GM18909 (cell line): ENCODE results near the gene ONECUT3.
"Not testable (repeated sequence)": the region's sequence is repeated elsewhere in the genome, so short reads cannot be mapped to it uniquely, and the experiment has no call there.

Experiments used
- ATAC-seq: cut with Tn5 transposase; IDR thresholded peaks from one replicate; pipeline ENCODE4 v1.9.1; 2021; ENCODE audit warnings: mild to moderate bottlenecking; ENCODE audit not compliant: unreplicated experiment, poor library complexity

ONECUT3 gene

DNA sequence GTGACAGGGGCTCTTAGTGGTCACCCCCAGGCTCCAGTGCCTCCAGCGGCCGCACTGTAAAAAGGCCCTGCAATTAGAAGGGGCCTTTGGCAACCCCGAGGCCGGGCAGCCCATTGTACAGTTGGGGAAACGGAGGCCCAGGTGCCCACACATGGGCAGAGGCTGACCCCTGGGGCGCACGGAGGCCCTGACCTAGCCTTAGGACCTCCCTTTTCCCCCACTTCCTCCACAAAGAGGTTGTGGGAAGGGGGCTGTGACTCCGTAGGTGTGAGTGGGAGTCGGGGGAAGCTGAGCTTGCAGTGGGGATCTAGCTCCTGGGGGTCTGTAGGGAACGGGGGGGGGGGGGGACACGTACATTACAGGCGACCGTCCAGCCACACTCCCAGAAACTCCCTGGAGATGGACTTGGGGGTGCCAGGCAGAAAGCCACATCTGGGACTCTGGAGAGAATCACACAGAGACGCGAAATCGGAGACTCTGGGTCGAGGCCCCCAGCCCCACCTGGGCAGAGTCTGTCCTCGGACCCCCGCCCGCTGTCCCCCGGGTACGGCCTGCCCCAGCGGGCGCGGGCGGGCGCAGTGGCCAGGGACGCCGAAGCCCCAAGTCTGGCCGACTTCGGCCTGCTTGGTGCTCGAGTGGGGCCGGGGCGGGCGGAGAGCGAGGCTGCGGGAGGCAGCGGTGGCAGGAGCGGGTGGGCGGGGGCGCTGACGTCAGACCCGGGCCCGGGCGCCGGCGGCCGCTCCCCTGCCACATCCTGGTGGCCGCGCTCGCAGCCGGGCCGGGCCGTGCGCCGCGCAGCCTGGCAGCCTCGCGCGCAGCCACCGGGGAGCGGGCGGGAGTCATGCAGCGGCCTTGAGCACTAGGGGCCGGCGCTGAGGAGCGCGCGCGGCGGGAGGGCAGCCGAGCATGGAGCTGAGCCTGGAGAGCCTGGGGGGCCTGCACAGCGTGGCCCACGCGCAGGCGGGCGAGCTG, at the start of gene ONECUT3:
ONECUT3 (plus strand) TSS at position 750 of the 972 bp plus-strand sequence; CDS start at position 907, 157 bp downstream.
- no peak for ATAC-seq

DNA sequence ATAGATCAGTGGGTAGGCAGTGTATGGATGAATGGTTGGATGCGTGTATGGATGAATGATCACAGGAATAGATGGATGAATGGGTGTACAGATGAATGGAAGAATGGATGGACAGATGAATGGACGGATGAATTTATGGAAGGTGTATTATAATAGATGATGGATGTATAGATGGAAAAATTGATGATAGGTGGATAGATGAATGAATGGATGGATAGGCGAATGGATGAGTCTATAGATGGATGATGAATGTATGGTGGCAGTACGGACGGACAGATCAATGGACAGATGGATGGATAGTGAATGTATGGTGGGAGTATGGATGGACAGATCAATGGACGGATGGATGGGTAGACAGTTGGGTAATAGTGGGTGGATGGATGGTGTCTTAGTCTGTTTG, 49.0 kb upstream of the ONECUT3 start:
- ATAC-seq, result no peak

DNA sequence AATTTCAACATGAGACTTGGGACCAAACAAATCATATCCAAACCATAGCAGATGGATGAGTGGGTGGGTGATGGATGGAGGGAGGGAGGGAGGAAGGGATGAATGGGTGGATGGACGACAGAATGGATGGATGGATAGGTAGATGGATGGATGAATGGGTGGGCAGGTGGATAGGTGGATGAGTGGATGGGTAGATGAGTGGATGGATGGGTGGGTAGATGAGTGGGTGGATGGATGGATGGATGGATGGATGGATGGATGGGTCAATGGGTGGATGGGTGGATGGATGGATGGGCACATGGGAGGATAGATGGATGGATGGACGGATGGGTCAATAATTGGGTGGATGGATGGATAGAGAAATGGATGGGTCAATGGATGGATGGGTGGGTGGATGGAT, 47.9 kb upstream of the ONECUT3 start:
- no peak for ATAC-seq

DNA sequence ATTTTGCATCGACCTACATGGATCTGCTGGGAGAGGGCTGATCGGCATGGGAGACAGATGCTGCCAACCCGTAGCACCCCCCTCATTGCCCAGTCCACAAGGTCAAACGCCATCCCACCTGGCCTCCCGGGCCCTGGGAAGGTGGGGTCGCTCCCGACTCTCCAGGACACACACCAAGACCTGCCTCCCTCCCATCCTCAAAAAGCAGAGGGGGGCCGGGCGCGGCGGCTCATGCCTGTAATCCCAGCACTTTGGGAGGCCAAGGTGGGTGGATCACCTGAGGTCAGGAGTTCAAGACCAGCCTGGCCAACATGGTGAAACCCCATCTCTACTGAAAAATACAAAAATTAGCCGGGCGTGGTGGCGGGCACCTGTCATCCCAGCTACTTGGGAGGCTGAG, 46.7 kb upstream of the ONECUT3 start:
- not testable (repeated sequence) for ATAC-seq

DNA sequence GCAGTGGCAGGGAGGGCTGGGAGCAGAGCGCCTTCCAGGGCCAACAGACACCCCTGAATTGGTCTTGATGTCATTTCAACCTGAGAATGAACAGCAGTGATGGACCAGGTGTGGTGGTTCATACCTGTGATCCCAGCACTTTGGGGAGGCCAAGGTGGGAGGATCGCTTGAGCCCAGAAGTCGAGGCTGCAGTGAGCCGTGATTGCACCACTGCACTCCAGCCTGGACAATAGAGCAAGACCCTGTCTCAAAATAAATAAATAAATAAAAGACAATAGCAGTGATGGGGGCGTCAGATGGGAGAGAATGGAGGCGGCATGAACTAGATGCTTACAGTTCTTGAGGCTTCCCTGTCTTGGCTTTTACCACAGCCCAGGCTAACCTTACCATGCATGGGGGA, 46.1 kb upstream of the ONECUT3 start:
- ATAC-seq, result no peak

DNA sequence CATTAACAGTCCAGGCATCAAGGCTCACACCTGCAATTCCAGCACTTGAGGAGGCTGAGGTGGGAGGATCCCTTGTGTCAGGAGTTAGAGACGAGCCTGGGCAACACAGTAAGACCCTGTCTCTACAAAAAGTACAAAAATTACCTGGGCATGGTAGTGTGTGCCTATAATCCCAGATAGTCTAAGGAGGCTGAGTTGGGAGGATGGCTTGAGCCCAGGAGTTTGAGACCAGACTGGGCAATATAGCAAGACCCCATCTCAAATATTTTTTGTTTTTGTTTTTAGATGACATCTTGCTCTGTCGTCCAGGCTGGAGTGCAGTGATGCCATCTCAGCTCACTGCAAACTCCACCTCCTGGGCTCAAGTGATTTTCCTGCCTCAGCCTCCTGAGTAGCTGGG, 40.1 kb upstream of the ONECUT3 start:
- no peak for ATAC-seq

DNA sequence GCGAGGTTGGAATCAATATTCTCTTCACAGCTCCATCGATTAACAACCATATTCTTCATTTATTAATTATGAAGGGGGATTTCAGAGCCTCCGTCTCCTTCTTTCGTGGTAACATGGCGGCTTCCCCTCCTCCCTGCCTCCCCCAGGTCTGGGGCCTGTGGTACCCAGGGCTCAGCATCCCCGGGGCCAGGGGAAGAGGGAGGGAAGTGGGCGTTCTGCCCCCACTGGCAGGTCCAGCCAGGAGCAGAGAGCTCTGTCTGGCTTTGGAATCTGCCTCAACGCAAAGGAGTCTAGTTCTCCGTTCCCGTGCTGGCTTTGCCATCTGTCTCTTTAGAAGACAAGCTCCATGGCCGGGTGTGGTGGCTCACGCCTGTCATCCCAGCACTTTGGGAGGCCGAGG, 37.8 kb upstream of the ONECUT3 start:
- ATAC-seq, result no peak

DNA sequence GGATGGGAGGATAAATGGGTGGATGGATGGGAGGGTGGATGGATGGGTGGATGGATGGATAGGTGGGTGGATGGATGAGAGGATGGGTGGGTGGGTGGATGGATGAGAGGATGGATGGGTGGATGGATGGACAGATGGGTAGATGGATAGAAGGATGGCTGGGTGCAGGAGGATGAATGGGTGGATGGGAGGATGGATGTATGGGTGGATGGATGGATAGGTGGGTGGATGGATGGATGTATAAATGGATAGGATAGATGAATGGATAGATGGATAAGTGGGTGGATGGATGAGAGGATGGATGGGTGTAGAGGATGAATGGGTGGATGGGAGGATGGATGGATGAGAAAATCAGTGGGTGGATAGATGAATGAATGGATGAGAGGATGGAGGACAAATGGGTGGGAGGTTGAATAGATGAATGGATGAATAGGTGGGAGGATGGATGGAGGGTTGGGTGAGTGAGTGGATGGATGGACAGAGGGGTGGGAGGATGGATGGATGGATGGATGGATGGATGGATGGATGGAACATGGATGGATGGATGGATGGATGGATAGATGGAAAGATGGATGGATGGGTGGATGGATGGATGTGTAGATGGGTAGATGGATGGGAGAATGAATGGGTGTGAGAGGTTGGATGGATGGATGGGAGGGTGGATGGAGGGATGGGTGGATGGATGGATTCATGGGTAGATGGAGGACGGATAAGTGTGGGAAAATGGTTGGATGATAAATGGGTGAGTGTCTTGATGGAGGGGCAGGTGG, 35.9 kb upstream of the ONECUT3 start:
- no peak for ATAC-seq

DNA sequence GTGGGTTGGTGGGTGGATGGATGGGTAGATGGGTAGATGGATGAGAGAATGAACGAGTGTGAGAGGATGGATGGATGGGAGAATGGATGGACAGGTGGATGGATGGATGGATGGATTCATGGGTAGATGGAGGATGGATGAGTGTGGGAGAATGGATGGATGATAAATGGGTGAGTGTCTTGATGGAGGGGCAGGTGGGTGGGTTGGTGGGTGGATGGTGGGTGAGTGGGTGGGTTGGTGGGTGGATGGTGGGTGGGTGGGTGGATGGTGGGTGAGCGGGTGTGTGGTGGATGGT, 35.4 kb upstream of the ONECUT3 start:
- no peak for ATAC-seq

DNA sequence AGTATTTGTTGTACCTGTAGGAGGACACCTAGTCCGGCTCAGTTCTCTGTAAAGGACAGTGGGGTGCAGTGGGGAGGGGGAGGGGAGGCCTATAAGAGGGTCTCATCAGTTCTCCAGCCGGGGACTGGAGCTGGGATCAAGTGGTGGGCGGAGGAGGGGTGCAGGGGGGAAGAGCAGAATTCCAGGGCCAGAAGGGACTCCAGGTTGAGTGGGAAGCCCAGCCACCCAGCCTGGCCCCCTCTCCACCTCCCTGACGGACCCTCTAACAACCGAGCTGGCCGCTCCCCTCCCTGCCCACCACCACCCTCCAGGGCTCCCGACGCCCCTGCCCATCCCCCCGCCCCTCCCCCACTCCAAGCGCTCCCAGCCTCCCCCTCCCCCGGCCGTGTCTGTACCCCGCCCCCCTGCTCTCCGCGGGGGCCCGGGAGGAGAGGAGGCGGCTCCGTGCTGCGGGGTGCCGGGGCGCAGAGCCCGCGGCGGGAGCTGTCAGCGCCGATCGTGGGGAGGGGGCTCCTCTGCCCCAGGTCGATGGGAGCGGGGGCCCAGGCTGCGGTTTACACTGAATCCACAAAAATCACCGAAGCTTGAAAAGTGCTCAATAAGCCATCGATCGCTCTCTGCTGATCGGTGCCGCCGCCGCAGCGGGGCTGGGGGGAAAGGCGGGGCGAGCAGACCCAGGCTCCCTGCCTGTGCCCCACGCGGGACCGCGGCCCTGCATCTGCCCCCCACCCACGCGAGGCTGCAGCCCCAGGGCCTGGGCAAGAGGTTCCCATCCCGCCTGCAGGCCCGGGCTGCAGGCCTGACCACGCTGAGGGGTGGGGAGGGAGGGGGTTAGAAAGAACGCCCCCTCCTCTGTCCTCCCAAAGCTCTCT, 34.6 kb upstream of the ONECUT3 start:
- ATAC-seq, result no peak

DNA sequence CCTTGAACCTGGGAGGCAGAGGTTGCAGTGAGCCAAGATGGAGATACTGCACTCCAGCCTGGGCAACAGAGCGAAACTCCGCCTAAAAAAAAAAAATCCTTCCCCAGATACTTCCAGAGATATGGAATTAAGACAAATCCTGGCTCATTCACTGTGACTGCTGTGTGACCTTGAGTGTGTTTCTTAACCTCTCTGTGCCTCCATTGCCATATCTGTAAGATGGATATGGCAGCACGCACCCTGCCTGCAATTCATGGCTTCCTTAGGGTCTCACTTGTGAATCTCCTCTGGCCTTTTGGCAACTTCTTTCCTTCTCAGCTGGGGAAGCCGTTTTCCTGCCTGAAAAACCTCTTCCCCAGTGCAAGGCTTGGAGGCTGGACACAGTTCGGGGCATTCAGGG, 33.8 kb upstream of the ONECUT3 start:
- ATAC-seq, result no peak

DNA sequence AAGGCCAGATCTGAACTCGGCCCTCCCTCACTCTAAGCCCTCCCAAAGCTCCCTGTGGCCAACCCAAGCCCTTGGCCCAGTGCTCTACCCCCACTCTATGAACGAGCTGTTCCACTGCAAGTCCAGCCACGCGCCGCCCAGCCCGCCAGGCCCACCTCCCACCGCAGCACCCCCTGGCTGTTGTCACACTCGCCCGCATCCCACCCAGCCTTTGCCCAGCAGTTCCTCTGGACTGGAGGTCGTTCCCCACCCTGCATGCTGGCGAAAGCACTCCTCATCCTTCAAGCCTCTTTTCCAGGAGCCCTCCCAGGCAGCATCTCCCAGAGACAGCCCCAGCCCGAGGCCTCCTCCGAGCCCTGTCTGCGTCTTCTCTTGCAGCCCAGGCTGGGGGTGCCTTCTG, 33.1 kb upstream of the ONECUT3 start:
- ATAC-seq, result no peak

DNA sequence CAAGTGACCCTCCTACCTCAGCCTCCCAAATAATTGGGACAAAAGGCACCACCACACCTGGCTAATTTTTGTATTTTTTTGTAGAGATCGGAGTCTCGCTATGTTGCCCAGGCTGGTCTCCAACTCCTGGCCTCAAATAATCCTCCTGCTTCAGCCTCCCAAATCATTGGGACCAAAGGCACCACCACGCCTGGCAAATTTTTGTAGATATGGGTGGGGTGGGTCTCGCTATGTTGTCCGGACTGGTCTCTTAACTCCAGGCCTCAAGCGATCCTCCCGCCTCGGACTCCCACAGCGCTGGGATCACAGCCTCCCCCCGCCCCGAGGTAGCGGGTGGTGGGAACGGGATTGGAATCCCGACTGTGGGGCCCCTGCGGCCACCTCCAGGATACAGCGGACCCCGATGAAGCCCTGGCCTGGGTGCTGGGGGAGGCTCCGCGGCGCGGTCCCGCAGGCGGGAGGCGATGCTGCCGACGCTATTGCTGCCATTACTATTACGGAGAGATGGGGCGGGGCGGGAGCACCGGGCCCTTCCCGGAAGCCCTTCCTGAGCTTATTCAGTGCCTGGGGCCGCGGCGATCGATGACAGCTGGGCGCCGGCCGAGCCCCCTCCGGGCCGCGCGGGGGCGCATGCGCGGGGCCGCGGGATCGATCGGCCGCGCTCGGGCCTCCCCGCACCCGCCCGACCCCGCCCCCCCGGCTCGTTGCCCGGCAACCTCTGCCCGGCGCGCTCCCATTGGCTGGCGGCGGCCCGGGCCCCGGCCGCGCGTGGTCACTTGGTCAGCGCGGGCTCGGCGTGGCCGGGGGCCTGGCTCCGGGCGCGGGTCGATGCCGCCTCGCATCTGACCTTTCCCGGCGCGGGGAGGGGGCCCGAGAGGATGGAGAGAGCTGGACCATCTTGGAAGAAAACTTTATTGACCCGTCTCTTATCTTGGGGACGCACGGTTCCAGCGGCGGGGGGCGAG, 27.9 kb upstream of the ONECUT3 start:
- no peak for ATAC-seq

DNA sequence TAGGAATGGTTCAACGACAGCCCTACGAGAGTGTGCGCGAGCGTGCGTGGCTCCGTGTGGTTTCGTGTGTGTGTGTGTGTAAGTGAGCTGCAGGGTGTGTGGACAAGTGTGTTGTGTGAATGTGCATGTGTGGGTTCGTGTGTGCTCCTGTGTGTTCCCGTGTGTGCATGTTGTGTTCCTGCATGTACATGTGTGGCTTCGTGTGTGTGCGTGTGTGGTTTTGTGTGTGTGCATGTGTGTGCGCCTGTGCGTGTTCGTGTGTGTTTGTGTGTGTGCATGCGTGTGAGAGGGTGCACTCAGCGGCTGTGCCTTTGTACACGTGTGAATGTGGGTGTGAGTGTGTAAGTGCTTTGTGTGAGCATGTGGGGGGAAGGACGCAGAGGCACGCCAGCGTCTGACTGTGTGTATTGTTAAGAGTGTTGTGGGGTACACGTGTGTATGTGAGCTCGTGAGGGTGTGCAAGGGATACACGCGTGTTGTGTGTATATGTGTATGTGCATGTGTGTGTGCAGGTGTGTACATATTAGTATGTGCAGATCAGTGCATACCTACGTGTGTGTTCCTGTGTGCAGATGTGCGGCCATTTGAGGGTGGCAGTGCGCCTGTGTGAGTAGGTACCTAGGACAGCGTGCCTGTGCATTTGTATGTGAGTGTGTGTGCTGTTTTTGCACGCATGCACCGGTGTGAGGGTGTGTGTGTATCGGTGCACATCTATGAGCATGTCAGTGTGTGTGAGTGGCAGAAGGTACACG, 24.3 kb upstream of the ONECUT3 start:
- no peak for ATAC-seq

DNA sequence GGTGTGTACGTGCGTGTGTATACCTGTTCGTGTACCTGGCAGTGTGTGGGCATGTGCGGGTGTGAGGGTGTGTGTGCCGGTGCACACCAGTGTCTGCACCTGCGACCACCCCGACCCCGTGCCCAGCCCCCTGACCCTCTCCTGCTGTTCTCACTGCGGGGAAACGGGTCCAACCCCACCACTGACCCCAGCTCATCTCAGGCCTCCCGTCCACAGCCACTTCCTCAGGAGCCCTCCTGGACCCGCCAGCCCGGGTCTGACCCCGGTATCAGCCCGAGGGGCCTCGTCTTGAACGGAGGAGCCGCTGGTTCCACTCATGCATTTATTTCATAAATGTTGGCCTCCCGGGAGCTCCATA, 23.8 kb upstream of the ONECUT3 start:
- no peak for ATAC-seq

DNA sequence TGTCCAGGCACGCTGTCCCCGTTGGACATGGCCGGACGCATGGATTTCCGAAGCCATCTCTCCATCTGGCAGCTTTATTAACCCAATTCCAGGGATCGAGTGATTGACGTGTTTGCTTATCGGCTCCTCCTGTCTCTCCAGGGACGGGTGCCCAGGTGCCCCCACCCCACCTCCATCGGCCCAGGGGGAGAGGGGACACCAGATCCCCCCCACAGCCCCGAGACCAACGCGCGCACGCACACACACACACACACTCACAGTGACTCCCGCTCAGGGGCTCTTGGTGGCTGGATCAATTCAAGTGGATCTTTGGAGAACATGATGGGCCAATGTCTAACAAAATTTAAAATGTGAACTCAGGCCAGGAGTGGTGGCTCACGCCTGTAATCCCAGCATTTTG, 23.1 kb upstream of the ONECUT3 start:
- no peak for ATAC-seq

DNA sequence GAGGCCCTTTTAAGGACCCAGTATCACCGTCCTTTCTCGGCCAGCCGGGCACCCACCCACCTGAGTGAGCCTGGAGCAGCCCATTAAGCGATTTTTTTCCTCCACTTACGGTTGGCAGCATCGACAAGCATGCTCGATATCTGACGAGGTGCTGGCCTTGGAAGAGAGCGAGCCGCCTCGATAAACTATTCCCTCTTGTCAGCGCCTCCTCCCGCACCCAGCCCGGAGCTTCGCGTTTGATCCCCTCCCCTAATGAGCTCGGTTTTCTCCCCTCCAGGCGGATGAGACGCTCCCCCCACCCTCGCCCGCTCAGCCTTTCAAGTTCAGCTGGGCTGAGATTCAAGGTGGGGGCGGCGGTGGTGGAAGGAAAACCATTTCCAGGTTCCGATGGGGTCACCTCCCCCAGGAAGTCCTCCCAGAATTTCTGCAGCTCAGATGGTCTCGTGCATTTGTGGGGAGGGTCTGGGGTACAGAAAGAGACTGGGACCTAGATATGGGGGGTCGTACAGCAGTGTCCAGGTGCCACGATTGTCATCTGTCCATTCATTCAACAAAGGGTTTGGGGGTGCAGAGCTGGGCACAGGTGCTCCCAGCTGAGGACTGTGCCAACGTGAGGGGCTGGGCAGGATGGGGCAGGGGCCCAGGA, 18.9 kb upstream of the ONECUT3 start:
- no peak for ATAC-seq

DNA sequence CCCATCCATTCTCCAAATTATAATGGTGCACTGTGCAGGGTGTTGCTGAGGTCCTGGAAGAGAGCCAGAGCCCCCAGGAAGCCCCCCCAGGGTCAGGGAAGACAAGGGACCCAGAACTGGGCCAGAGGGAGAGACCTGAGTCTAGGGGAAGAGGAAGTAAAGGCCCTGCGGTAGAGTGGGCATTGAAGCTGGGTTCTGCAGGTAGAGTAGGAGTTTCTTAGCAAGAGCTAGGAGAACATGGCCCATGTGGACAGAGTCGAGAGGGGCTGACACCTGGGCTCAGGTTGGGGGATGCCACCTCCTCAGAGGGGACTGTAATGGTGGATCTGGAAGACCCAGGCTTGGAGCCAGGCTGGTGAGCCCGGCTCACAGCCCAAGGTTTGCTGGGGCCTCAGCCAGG, 17.0 kb upstream of the ONECUT3 start:
- no peak for ATAC-seq
